GM19372 (cell line): Measurements from ENCODE around the gene ZNF385D.
"Not testable (repeated sequence)": the region's sequence is repeated elsewhere in the genome, so short reads cannot be mapped to it uniquely, and the experiment has no call there.

ENCODE experiments used
- ATAC-seq: cut with Tn5 transposase; IDR thresholded peaks from one replicate; pipeline ENCODE4 v1.9.1; 2021; ENCODE audit warnings: mild to moderate bottlenecking, low read depth, moderate library complexity; ENCODE audit not compliant: unreplicated experiment

ZNF385D gene

GRCh38 chr3:21528291-21528995, 222.6 kb downstream of the ZNF385D start:
- ATAC-seq: no peak

GRCh38 chr3:21526461-21526860, 224.5 kb downstream of the ZNF385D start:
- ATAC-seq: no peak

- no peak for ATAC-seq
Measured at GRCh38 chr3:21524133-21524532, 226.9 kb downstream of the ZNF385D start.

GRCh38 chr3:21520106-21520963, 230.7 kb downstream of the ZNF385D start:
- ATAC-seq: no peak

GRCh38 chr3:21517184-21517583, 233.8 kb downstream of the ZNF385D start:
- ATAC-seq: no peak

GRCh38 chr3:21515417-21515816, 235.6 kb downstream of the ZNF385D start:
- ATAC-seq: no peak

- no peak for ATAC-seq
Measured at GRCh38 chr3:21509731-21510470, 241.1 kb downstream of the ZNF385D start.

GRCh38 chr3:21508246-21508645, 242.8 kb downstream of the ZNF385D start:
- ATAC-seq: no peak

GRCh38 chr3:21505711-21506460, 245.1 kb downstream of the ZNF385D start:
- no peak for ATAC-seq

GRCh38 chr3:21502656-21503055, 248.4 kb downstream of the ZNF385D start:
- ATAC-seq: no peak

GRCh38 chr3:21500834-21501233, 250.2 kb downstream of the ZNF385D start:
- ATAC-seq: no peak

GRCh38 chr3:21490671-21491070, 260.3 kb downstream of the ZNF385D start:
- ATAC-seq: not testable (repeated sequence)

- no peak for ATAC-seq
Measured at GRCh38 chr3:21487520-21487919, 263.5 kb downstream of the ZNF385D start.

GRCh38 chr3:21486024-21486935, 264.7 kb downstream of the ZNF385D start:
- not testable (repeated sequence) for ATAC-seq

- no peak for ATAC-seq
Measured at GRCh38 chr3:21484828-21485144, 266.2 kb downstream of the ZNF385D start.

- no peak for ATAC-seq
Measured at GRCh38 chr3:21484057-21484827, 266.8 kb downstream of the ZNF385D start.

GRCh38 chr3:21481991-21482390, 269.0 kb downstream of the ZNF385D start:
- no peak for ATAC-seq

GRCh38 chr3:21477541-21478288, 273.3 kb downstream of the ZNF385D start:
- no peak for ATAC-seq
